Glomerular endothelial cell (primary cell): ENCODE results near the gene ACOT12. TPM values are rescaled to one million over a fixed set of nuclear protein-coding genes. Genes with fewer than 3 reads are reported as not detected.
"Not testable (repeated sequence)": the region's sequence is repeated elsewhere in the genome, so short reads cannot be mapped to it uniquely, and the experiment has no call there.

ENCODE experiments used
- DNase-seq: peaks from one replicate; pipeline ENCODE4 v3.0.0-alpha.2; 2011; ENCODE audit warnings: low read depth, low spot score; ENCODE audit errors: extremely low read depth
- total RNA-seq: library from RNA; depleted of rRNA; stranded (reverse); fragments of >200 nt; gene quantifications from 2 replicates; pipeline ENCODE4 v1.2.3, GENCODE V29; 2015

The ACOT12 gene
- total RNA-seq, result not detected in 2 replicates

DNA sequence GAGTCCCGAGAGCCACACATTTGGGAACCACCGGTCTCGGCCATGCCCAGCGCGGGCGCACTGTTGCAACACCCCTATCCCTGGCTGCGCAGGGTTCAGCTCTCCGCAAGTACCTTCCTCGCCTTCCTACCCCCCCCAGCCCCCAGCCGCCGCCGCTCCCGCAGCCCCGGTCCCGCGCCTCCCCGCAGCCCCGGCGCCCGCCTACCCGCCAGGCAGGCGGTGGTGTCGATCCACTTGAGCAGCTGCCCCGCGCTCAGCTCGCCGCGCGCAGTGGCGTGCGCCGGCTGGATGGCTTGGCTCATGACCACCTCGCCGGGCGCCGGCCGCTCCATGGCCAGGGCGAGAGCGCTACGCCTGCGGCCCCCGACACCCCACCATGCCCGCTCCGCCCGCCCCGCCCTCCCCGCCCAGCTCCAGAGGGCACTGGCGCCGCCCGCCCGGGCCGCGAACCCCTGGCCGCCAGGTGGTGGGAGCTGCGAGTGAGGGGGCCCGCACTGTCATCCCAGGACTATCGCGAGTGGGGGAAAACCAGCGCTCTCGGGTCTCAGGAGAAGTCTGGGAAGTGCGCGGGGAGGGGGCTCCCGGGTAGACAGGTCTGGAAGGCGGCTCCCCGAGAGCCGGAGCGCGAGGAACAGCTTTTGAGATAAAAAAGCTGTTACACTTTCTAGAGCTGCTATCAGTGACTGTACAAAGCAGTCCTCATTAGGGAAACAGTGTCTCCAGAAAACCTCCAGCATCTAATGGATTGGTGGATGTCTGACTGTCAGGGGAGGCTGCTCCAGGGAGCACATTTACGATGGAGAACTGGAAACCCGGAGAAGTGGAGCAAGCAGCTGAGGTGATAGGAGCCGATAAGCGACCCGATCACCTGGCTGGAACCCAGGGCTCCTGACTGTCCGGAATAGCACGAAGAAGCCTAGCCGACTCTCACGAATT, at the start of gene ACOT12:
ACOT12 (minus strand) TSS at position 352 of the 936 bp plus-strand sequence; CDS start at position 332, 20 bp downstream.
- DNase-seq, result no peak

DNA sequence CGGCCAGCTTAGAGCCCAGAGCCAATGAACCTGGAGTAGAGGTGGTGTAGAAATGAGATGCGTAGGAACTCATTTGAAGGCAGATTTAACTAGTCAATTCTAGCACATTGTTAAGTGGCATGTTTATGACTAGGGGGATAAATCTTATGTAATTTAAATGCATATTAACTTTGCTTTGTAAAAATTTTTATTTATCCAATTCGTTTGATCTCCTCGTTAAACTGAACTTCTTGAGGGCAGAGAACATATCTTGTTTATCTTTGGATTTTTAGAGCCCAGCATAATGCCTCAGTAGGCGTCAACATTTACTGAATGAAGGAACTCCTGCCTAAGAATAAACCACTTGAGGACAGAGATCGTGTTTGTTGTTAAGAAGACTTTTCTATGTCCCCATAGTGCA, 41.1 kb upstream of the ACOT12 start:
- no peak for DNase-seq

DNA sequence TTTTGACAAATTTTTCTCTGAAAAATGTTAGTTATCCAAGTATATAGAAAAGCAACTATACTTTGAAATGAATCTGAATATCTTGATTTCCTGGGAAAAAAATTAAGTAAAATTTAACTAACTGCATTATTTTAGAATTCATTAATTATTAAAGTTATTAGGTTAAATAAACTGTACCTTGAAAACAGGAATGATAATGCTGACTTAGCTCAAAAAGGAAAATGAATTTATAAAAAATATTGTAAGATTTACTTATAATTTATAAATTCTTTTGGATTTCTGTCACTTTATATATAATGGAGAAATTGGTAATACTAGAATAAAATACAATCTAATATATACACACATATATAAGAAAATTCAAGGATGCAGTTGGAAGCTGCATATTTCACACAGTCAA, 36.1 kb upstream of the ACOT12 start:
- no peak for DNase-seq

DNA sequence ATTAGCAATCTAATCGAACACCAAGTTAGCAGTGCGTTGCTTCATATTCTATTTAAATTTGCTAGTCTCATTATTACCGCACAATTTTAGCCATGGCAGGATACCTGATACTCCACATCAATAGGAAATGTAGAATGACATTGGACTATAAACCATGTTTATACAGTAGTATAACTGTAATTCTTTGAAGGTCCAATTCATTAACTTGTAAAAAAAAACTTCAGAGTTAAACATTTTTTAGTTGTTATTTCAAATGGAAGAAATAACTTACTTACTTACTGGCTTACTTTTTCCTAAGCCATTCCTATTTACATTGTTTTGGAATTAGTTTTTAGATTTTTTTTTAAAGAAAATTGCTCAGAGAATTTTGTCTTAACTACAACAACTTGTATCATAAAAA, 35.4 kb upstream of the ACOT12 start:
- no peak for DNase-seq

DNA sequence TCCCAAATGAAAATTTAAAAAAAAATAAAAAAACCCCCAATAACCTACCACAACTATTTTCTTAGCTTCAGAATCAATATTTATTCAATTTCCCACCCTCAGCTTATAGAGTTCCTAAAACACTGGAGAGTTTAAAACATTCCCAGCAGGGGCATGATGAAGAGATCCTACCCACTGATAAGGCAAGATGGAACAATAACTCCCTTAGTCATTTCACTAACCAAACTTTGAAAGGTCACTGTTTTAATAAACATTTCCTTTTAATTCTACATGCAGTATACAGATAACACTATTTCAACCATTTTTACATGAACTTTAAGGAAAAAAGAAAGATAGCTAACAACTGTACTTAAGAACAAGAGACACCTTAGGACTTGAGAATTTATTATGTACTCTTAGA, 34.9 kb upstream of the ACOT12 start:
- DNase-seq, result no peak

DNA sequence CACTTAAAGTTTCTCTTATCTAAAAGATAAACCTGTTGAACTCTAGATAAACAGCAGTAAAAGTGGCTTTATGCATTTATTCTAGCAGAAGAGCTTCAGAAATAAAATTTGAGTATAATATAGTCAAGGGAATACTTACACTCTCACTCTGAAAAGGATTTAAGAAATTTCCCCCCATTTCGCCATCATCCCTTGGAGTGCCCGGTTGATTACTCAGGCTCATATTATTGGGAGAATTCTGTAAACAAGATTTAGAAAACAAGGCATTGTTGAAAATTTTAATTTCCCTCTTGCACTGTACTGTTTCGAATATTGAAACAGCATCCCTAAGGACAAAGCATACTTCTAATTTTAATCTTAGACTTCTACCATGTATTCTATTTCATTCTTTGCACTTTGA, 34.5 kb upstream of the ACOT12 start:
- DNase-seq, result no peak

DNA sequence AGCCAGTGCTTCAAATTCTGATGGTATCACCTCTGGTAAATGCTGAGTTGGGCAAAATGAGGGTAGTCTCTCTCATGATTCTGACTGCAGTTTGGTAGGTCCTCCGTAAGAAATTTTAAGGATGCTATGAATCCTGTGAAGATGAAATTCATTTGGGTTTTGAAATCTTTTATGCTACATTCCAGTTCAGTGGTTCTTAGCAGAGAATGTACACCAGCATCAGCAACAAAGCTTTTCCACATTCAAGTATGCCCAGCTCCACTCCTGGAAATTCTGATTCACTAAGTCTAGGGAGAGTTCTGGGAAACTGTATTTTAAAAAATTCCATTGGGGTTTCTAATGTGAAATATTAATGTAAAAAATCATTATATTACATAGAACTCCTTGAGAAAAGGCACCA, 33.6 kb upstream of the ACOT12 start:
- no peak for DNase-seq

DNA sequence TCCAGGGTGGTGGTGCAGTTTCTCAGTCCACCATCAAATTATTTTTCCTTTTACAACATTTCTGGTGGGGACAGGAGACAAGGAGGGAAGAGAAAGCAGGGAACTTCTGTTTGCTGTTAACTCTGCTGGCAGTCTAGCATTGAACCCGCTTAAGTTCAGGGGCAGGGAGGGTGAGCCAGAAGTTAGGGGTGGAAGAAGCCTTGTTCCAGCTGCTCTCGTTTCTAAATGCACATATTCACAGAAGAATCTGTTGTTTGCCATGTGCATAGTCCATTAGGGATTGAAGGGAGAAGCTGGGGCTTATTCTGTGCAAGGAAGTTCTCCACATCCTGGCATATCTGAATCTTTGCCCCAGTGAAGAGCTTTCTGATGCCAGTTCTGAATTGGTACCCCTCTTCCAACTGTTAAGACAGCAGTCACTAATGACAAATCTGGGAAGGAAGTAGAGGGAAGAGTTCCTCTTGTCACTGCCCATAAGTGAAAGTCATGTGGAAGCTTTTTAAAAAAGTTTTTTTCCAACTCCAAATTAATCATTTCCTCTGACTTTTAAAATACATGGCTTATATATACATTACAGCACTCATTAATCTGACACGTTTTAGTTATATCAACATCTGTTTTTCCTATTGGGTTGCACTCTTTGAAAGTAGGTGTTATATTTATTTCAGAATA, 32.6 kb upstream of the ACOT12 start:
- DNase-seq, result no peak

DNA sequence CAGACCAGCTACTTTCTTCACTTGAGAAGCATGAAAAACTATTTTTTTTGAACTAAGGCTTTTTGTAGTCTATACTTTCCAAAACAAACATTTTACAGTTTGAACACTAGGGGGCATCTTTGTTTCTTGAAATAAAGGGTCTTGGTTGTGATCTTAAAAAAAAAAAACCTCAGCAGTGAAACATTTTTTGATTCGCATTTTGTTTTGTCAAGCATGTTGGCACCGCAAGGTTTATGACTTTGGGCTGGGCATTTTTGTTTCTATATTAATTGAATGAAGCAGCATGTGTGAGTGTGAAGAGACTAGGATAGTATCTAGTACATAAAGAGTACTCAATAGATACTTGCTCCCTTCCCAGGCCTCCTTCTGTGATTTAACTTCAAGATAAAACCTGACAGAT, 31.6 kb upstream of the ACOT12 start:
- no peak for DNase-seq

DNA sequence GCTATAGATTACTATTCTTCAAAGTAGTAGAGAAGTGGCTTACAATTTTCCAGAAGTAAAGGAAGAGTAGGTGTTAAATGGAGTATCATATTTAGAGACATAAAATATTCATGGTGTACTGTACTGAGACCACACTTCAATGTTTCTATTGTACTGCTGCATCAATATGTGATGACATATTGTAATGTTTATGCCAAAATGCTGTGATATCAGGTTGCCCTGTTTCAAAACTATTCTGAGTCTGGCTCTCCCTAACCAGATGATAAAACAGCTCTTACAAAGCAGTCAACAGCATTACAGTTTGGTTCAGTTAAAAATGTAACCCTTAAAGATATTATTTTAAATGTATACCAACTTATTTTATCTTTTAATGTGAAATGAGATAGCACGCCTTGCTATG, 30.8 kb upstream of the ACOT12 start:
- no peak for DNase-seq

DNA sequence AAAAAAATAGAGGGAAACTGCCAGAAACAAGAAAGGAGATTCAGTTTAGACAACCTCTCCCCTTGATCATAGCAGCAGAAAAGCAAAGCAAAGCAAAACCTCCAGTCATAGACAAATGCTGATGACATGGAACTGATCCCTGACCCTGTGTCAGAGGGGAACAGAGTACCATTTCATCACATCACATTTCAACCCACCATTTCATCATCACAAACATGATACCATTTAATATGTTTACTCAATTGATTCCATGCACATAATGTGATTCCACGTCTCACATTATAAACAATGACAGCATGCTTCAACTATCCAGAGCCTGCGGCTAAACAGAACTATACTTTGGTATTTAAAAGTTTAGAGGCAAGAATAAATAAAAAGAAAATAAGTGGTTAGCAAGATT, 28.7 kb upstream of the ACOT12 start:
- DNase-seq, result no peak

DNA sequence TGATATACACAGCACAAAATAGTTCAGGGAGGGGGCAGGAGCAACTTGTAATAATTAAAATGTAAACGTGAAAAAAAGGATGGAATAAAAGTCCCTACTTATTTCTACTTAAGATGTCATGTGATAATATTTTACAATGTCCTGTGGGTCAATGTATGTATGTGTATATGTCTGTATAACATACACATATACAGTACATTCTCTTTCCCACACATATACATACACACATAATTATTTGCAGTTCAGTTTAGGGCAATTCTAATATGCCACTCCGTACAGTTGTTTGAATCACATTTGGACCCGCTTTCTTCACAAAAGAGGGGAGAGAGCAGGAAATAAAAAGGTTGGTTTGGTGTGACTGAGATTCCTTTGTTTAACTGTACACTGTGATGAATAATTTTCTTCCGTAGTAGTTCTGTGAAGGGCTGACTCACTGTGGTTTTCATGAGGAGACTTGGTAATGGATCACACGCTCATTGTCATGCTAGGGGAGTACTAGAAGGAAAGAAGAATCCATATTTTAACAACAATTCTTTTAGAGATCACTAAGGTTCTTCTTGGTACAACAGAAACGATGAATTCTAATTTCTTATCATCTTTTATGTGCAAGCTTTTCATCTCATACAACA, 26.2 kb upstream of the ACOT12 start:
- peak; percentile 79 for DNase-seq

DNA sequence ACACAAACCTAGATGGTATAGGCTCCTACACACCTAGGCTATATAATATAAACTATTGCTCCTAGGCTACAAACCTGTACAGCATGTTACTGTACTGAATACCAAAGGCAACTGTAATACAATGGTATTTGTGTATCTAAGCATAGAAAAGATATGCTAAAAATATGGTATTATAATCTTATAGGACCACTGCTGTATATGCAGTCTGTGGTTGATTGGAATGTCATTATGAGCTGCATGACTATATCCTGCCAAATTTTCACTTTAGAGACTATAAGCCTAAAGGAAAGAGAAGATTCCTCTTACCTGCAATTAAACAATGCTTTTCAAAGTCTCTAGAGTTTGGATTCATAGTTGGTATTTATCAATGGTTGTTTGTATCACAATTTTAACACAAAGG, 24.7 kb upstream of the ACOT12 start:
- DNase-seq, result no peak

DNA sequence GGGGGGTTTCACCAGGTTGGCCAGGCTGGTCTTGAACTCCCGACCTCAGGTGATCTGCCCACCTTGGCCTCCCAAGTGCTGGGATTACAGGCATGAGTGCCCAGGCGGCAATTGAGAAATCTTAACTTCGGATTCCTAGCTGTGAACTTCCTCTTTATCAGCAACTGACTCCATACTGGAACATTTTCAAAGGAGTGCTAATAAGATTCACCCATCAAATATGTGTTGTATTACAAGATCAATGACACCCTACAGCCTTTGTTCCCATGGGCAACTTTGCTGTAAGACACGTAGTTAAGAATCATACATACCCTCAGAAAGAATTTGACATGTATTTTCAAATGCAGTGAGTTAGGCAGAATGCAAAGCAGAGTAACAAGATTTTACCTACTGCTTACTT, 23.1 kb upstream of the ACOT12 start:
- DNase-seq, result no peak

DNA sequence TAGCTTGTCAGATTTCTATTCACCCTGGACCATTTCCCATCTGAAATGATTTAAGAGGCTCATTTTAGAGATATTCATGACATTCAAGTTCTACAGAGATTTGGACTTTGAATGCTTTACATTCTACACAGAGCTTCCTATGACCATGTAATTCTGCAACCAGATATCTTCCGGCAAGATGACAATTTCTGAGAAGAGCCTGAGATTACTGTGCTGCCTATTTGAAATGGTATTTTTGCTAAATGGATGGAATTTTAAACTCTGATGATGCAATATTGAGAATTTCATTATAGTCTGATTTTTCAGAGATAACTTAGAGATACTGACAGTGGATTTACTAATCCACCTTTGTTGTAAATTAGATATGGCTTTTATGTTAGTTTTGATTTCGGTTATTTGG, 16.0 kb upstream of the ACOT12 start:
- DNase-seq, result no peak

DNA sequence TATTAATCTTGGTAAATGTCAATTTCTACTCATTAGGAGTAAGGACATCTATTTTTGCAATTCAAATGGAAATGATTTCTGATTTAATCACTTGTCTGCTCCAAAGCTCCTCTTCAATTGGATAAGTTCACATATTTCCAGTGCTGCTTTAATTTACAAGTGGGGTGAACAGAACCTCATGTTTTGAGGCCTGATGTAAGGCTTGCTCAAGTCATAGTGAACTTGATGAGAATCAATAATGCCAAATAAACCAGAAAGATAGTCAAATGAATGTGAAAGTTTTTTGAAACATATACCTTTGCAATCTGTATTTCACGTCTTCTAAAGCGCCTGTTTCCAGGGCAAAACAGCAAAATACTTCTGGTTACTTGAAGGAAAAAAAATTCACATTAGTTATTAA, 15.4 kb upstream of the ACOT12 start:
- DNase-seq, result no peak

DNA sequence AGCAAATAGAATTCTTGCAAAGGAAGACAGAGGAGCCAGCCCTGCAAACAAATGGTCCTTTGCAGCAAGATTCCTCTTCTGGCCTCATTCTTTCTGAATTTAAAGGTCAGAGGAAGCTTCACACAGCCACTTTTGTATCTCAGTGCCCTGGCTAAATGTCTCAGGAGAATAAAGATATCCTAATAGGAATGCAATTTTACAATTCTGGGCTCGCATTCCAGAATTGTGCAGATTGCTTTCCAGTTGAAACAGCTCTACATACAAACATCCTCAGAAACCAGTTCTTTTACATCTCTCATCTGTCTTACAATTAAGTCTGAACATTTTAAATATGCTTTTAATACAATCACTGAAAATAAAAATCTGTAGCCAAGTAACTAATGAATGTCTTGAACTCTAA, 14.6 kb upstream of the ACOT12 start:
- no peak for DNase-seq

DNA sequence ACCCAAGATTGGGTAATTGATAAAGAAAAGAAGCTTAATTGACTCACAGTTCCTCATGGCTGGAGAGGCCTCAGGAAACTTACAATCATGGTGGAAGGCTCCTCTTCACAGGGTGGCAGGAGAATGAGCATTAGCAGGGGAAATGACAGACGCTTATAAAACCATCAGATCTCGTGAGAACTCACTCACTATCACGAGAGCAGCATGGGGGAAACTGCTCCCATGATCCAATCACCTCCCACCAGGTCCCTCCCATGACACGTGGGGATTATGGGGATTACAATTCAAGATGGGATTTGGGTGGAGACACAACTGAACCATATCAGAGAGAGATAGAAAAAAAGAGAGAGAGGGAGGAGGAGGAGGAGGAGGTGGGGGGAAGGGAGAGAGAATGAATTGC, 13.9 kb upstream of the ACOT12 start:
- not testable (repeated sequence) for DNase-seq

DNA sequence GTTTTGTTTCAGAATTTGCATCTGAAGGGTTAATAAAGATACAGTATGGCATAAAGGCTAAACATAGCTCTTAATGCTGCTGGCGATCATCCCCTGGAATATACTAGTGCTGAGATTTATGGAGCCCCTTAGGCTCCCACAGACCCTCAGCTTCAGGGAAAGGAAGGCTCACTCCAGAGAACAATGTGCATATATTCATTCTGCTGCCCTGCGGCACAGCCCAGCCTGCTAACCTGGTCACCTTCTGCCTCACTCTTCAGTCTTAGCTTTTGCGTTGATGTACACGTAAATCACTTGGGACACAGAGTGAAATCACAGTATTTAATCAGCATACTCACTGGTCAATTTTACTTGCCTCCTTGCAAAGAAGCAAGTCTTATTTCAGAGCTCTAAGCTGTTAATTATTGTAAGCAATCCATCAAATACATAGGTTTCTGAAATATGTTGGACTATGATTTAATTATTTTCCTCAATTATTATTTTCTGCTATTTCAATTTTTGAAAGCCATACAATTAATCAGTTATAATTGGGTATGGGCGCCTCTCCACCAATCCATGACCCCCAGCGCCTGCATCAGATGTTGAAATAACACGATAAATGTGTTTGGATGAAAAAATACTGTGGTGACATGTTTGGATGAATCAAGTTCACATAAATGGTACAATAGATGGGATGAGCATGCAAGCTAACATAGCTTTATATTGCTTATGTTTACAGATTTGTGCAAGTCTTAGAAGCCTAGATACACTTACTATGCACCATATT, 11.4 kb upstream of the ACOT12 start:
- no peak for DNase-seq

DNA sequence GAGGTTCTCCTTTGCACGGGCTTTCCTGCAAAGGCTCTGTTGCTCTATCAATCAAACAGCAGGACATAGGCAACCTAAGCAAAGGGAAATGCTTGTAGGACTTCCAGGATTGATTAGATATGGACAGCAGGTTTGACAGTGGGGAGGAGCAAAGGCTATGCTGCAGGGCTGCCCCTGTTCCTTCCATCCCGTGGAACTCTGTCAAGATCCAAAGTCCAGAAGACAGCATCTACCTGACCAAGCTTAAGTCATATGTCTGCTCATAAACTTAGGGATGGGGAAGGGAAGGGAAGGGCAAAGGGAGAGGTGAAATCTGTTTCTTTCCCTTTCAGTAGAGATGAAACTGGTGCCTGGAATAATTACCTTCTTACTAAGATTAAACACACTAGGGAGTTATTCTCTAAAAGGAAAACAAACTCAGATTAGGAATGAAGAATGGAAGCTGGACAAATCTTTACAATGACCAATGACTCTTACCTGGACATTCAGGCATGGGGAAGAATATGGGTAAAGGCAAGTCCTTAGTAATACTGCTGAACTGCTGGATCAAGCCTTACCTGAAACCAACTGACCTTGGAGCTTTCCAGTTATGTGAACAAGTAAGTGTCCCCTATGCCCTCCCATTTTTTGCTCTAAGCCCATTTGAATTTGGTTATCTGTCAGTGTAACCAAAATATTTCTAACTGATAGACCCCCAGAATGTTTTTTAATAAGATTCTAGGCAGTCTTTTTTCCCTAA, 8.4 kb upstream of the ACOT12 start:
- DNase-seq, result no peak
